H1 (cell line): ENCODE results near the gene BSPRY.

Experiments
- ATF2 ChIP-seq: IDR thresholded peaks from 2 replicates; pipeline ENCODE4 v1.6.1; 2012; ENCODE audit warnings: low read length, inconsistent platforms
- CTCF ChIP-seq, 3 experiments: IDR thresholded peaks; 1 replicate in 2 of 3; 2 replicates in 1 of 3; pipeline versions ENCODE4 v1.5.1 to v1.6.1; 2011; ENCODE audit warnings: low read length in 3 of 3, mild to moderate bottlenecking in 3 of 3, inconsistent platforms in 2 of 3, low read depth in 1 of 3, moderate library complexity in 1 of 3; ENCODE audit not compliant: insufficient read depth in 1 of 3; ENCODE audit errors: control extremely low read depth in 1 of 3
- POLR2A ChIP-seq, 2 experiments: IDR thresholded peaks; 1 replicate in 1 of 2; 2 replicates in 1 of 2; pipeline ENCODE4 v1.6.1; 2011; ENCODE audit warnings: low read depth in 2 of 2, low read length in 2 of 2, mild to moderate bottlenecking in 2 of 2; ENCODE audit errors: control extremely low read depth in 1 of 2
- ZNF274 ChIP-seq: IDR thresholded peaks from 2 replicates; pipeline ENCODE4 v1.7.0; 2012; ENCODE audit warnings: low read length, borderline replicate concordance; ENCODE audit errors: extremely low read depth

GRCh38 chr9:113352411-113352810, 3.1 kb downstream of the BSPRY start:
- TF ChIP-seq ATF2 (no peak), POLR2A (IDR thresholded peaks at IDR 0.05; ENCODE audit: control extremely low read depth in 1 of 2, low read depth in 2 of 2, low read length in 2 of 2) (no peak), CTCF (IDR thresholded peaks at IDR 0.05; ENCODE audit: control extremely low read depth in 1 of 3, insufficient read depth in 1 of 3, low read depth in 1 of 3, low read length in 3 of 3) (no peak), ZNF274 (no peak)
